D341Med (cell line): Measurements from ENCODE around the gene ASAP2.

Experiments
- DNase-seq: peaks from one replicate; pipeline ENCODE4 v3.0.0; 2012; ENCODE audit warnings: low spot score

The ASAP2 gene

GRCh38 chr2:9205963-9206948, at the start of gene ASAP2:
Gene ASAP2, plus strand, starts transcription at chr2:9206812. Its CDS starts 293 bp downstream, at chr2:9207105.
- DNase-seq = peak; percentile 95

GRCh38 chr2:9158786-9159779, 47.5 kb upstream of the ASAP2 start:
- DNase-seq = no peak

- no peak for DNase-seq
Observed at GRCh38 chr2:9160732-9161131, 45.9 kb upstream of the ASAP2 start.

GRCh38 chr2:9162841-9163240, 43.8 kb upstream of the ASAP2 start:
- DNase-seq = no peak

- DNase-seq = no peak
Observed at GRCh38 chr2:9163306-9164111, 43.1 kb upstream of the ASAP2 start.

GRCh38 chr2:9164112-9164608, 42.5 kb upstream of the ASAP2 start:
- no peak for DNase-seq

- no peak for DNase-seq
Observed at GRCh38 chr2:9165625-9166024, 41.0 kb upstream of the ASAP2 start.

- DNase-seq = no peak
Observed at GRCh38 chr2:9166579-9167377, 39.8 kb upstream of the ASAP2 start.

GRCh38 chr2:9167718-9168657, 38.6 kb upstream of the ASAP2 start:
- no peak for DNase-seq

GRCh38 chr2:9168821-9169221, 37.8 kb upstream of the ASAP2 start:
- DNase-seq = no peak

- DNase-seq = no peak
Observed at GRCh38 chr2:9169349-9170107, 37.1 kb upstream of the ASAP2 start.

- no peak for DNase-seq
Observed at GRCh38 chr2:9170458-9171130, 36.0 kb upstream of the ASAP2 start.

- no peak for DNase-seq
Observed at GRCh38 chr2:9174771-9175437, 31.7 kb upstream of the ASAP2 start.

- DNase-seq = no peak
Observed at GRCh38 chr2:9178110-9178903, 28.3 kb upstream of the ASAP2 start.

GRCh38 chr2:9178904-9179571, 27.6 kb upstream of the ASAP2 start:
- no peak for DNase-seq

GRCh38 chr2:9179572-9180201, 26.9 kb upstream of the ASAP2 start:
- DNase-seq = no peak
